GM18499 (cell line): ENCODE results near the gene POM121.
"Not testable (repeated sequence)": the region's sequence is repeated elsewhere in the genome, so short reads cannot be mapped to it uniquely, and the experiment has no call there.

ENCODE experiments used
- ATAC-seq: cut with Tn5 transposase; IDR thresholded peaks from one replicate; pipeline ENCODE4 v1.9.1; 2021; ENCODE audit warnings: moderate number of reproducible peaks; ENCODE audit not compliant: insufficient read depth, unreplicated experiment

The POM121 gene

GRCh38 chr7:72948714-72949113 lies 23.8 kb downstream of the POM121 start:
- not testable (repeated sequence) for ATAC-seq

- ATAC-seq = not testable (repeated sequence)
These were observed 24.4 kb downstream of the POM121 start for GRCh38 chr7:72949276-72949675.

- ATAC-seq = not testable (repeated sequence)
These were observed 24.8 kb downstream of the POM121 start for GRCh38 chr7:72949686-72950085.

GRCh38 chr7:72950432-72950831 lies 25.5 kb downstream of the POM121 start:
- ATAC-seq = not testable (repeated sequence)

GRCh38 chr7:72953901-72954562 lies 29.1 kb downstream of the POM121 start:
- ATAC-seq = peak; percentile 33

- peak; percentile 69 for ATAC-seq
These were observed 29.8 kb downstream of the POM121 start for GRCh38 chr7:72954563-72955198.

- not testable (repeated sequence) for ATAC-seq
These were observed 35.1 kb downstream of the POM121 start for GRCh38 chr7:72960029-72960428.

GRCh38 chr7:72960626-72961345 lies 35.9 kb downstream of the POM121 start:
- ATAC-seq = not testable (repeated sequence)

GRCh38 chr7:72961346-72961650 lies 36.4 kb downstream of the POM121 start:
- not testable (repeated sequence) for ATAC-seq

- ATAC-seq = not testable (repeated sequence)
These were observed 38.2 kb downstream of the POM121 start for GRCh38 chr7:72963056-72963455.

- ATAC-seq = not testable (repeated sequence)
These were observed 40.5 kb downstream of the POM121 start for GRCh38 chr7:72965186-72965975.

GRCh38 chr7:72966892-72967291 lies 42.0 kb downstream of the POM121 start:
- not testable (repeated sequence) for ATAC-seq

- ATAC-seq = not testable (repeated sequence)
These were observed 44.2 kb downstream of the POM121 start, which contains the start of gene TRIM74 for GRCh38 chr7:72968980-72969516. TRIM74 (minus strand) TSS chr7:72969466; CDS start chr7:72966157, 3,309 bp downstream.

- not testable (repeated sequence) for ATAC-seq
These were observed 44.8 kb downstream of the POM121 start for GRCh38 chr7:72969688-72970087.

GRCh38 chr7:72971505-72971904 lies 46.6 kb downstream of the POM121 start:
- ATAC-seq = not testable (repeated sequence)

GRCh38 chr7:72974781-72975180 lies 49.9 kb downstream of the POM121 start:
- not testable (repeated sequence) for ATAC-seq

GRCh38 chr7:72975656-72976286 lies 50.9 kb downstream of the POM121 start:
- ATAC-seq = not testable (repeated sequence)

- ATAC-seq = not testable (repeated sequence)
These were observed 51.5 kb downstream of the POM121 start for GRCh38 chr7:72976434-72976833.

GRCh38 chr7:72980382-72980781 lies 55.5 kb downstream of the POM121 start:
- ATAC-seq = not testable (repeated sequence)

GRCh38 chr7:72982084-72982483 lies 57.2 kb downstream of the POM121 start:
- not testable (repeated sequence) for ATAC-seq
